ENCODE data around the gene WNT8B. TPM values are rescaled to one million over a fixed set of nuclear protein-coding genes. Genes with fewer than 3 reads are reported as not detected.

The WNT8B gene
- total and polyA plus RNA-seq, 2 donors from 2014 or later, result 0.60 TPM; not detected in 1

DNA sequence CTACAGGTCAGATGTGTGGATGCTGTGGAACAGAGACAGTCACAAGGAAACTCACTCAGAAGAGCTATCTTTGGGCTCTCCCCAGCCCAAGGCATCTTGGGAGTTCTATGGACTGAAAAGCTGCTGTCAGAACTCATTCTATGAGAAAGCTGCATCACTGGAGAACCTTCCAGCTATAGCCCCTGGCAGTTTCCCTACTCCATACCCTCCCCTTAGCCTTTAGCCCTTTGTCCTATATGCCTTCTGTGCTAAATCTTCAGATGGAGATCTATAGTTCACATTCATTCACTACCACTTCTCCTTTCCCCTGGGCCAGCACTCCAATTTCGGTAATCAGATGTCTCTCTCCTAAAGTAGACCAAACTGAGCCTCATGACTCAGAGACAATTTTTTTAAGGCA lies 6.9 kb downstream of the WNT8B start:
- Histone ChIP-seq H3K9me3 (ENCODE audit: control insufficient read depth in 2 of 3, insufficient read depth in 1 of 3, low read length in 3 of 3) (no peaks in the 10 kb centered on the region), H3K36me3 (ENCODE audit: control insufficient read depth in 2 of 3, insufficient read depth in 3 of 3, low read length in 3 of 3) (no peaks in the 10 kb centered on the region), H3K27ac (ENCODE audit: low read depth in 2 of 2, low read length in 2 of 2) (no peak overlapping the region), H3K27me3 (ENCODE audit: control insufficient read depth, insufficient read depth, low read length) (no peaks in the 10 kb centered on the region), H3K9ac (ENCODE audit: low read length in 3 of 3) (no peak overlapping the region), H3K4me3 (ENCODE audit: low read length in 3 of 3) (no peak overlapping the region), H3K4me1 (ENCODE audit: control insufficient read depth in 2 of 3, insufficient read depth in 2 of 3, low read depth in 1 of 3, low read length in 3 of 3) (no peaks in the 10 kb centered on the region)
- DNase-seq, result no peak
- TF ChIP-seq CTCF (IDR thresholded peaks at IDR 0.05; ENCODE audit: borderline replicate concordance, extremely low read depth, insufficient read depth), result no peak
- intact Hi-C loops (cut with DNase I), result no loop called here
- no peak for FAIRE-seq

DNA sequence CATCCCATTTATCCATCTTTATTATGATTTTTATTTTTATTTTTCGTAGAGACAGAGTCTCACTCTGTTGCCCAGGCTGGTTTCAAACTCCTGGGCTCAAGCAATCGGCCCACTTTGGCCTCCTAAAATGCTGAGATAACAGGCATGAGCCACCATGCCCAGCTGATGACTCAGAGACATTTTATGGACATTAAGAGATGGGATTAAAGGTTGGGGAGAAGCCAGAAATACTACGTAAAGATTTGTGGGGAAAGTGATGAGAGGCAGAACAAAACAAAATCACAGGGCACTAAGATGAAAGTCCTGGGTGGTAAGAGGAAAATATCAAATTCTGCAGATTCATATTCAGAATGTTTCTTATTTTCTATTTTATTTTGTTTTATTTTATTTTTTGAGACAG lies 7.6 kb downstream of the WNT8B start:
- Histone ChIP-seq H3K27ac (ENCODE audit: low read depth in 2 of 2, low read length in 2 of 2) (no peak overlapping the region), H3K27me3 (ENCODE audit: control insufficient read depth, insufficient read depth, low read length) (no peaks in the 10 kb centered on the region), H3K36me3 (ENCODE audit: control insufficient read depth in 2 of 3, insufficient read depth in 3 of 3, low read length in 3 of 3) (no peaks in the 10 kb centered on the region), H3K9ac (ENCODE audit: low read length in 3 of 3) (no peak overlapping the region), H3K4me3 (ENCODE audit: low read length in 3 of 3) (no peak overlapping the region), H3K4me1 (ENCODE audit: control insufficient read depth in 2 of 3, insufficient read depth in 2 of 3, low read depth in 1 of 3, low read length in 3 of 3) (no peaks in the 10 kb centered on the region), H3K9me3 (ENCODE audit: control insufficient read depth in 2 of 3, insufficient read depth in 1 of 3, low read length in 3 of 3) (no peaks in the 10 kb centered on the region)
- no peak for TF ChIP-seq CTCF (IDR thresholded peaks at IDR 0.05; ENCODE audit: borderline replicate concordance, extremely low read depth, insufficient read depth)
- no peak for DNase-seq
- intact Hi-C loops (cut with DNase I), result no loop called here
- FAIRE-seq, result no peak

- Histone ChIP-seq H3K4me3 (ENCODE audit: low read length in 3 of 3) (no peak overlapping the region), H3K27ac (ENCODE audit: low read depth in 2 of 2, low read length in 2 of 2) (no peak overlapping the region), H3K4me1 (ENCODE audit: control insufficient read depth in 2 of 3, insufficient read depth in 2 of 3, low read depth in 1 of 3, low read length in 3 of 3) (peaks cover 0 to 10% (median 0%) of the 10 kb centered on the region in 3 donors), H3K9ac (ENCODE audit: low read length in 3 of 3) (no peak overlapping the region), H3K9me3 (ENCODE audit: control insufficient read depth in 2 of 3, insufficient read depth in 1 of 3, low read length in 3 of 3) (no peaks in the 10 kb centered on the region), H3K36me3 (ENCODE audit: control insufficient read depth in 2 of 3, insufficient read depth in 3 of 3, low read length in 3 of 3) (no peaks in the 10 kb centered on the region), H3K27me3 (ENCODE audit: control insufficient read depth, insufficient read depth, low read length) (peaks cover 15% of the 10 kb centered on the region)
- TF ChIP-seq CTCF (IDR thresholded peaks at IDR 0.05; ENCODE audit: borderline replicate concordance, extremely low read depth, insufficient read depth), result no peak
- DNase-seq (no peak), FAIRE-seq (no peak)
- intact Hi-C loops (cut with DNase I), result no loop called here
These were observed 15.2 kb downstream of the WNT8B start for GRCh38 chr10:100477970-100478369.

- peaks cover 15% of the 10 kb centered on the region for H3K27me3 ChIP-seq (ENCODE audit: control insufficient read depth, insufficient read depth, low read length)
- DNase-seq (no peak), FAIRE-seq (no peak)
- no peaks in the 10 kb centered on the region for H3K9me3 ChIP-seq (ENCODE audit: control insufficient read depth in 2 of 3, insufficient read depth in 1 of 3, low read length in 3 of 3)
- H3K9ac ChIP-seq (ENCODE audit: low read length in 3 of 3), result no peak overlapping the region
- no peak for TF ChIP-seq CTCF (IDR thresholded peaks at IDR 0.05; ENCODE audit: borderline replicate concordance, extremely low read depth, insufficient read depth)
- intact Hi-C loops (cut with DNase I), result no loop called here
- H3K4me3 ChIP-seq (ENCODE audit: low read length in 3 of 3), result no peak overlapping the region
- H3K36me3 ChIP-seq (ENCODE audit: control insufficient read depth in 2 of 3, insufficient read depth in 3 of 3, low read length in 3 of 3), result no peaks in the 10 kb centered on the region
- no peak overlapping the region for H3K27ac ChIP-seq (ENCODE audit: low read depth in 2 of 2, low read length in 2 of 2)
- H3K4me1 ChIP-seq (ENCODE audit: control insufficient read depth in 2 of 3, insufficient read depth in 2 of 3, low read depth in 1 of 3, low read length in 3 of 3), result peaks cover 0 to 12% (median 0%) of the 10 kb centered on the region in 3 donors
These were observed 16.2 kb downstream of the WNT8B start for GRCh38 chr10:100479037-100479436.
